ENCODE measurements around the gene PIH1D2.

PIH1D2 gene

GRCh38 chr11:112019066-112019465, 54.8 kb downstream of the PIH1D2 start:
- Histone ChIP-seq H3K4me2 (ENCODE audit: low read length) (no peak overlapping the region), H2AFZ (ENCODE audit: low read length) (no peak overlapping the region), H3K36me3 (ENCODE audit: insufficient read depth, low read length) (peaks cover 16% of the 10 kb centered on the region), H3F3A (ENCODE audit: insufficient read depth, low read length) (no peaks in the 10 kb centered on the region; the same call in 1 of the 2 replicates), H3K4me3 (ENCODE audit: low read depth, low read length, poor library complexity, severe bottlenecking) (no peak overlapping the region), H3K9ac (ENCODE audit: low read length) (no peak overlapping the region), H3K9me3 (ENCODE audit: low read length) (no peaks in the 10 kb centered on the region), H3K27me3 (ENCODE audit: insufficient read depth, low read length) (no peaks in the 10 kb centered on the region), H4K20me1 (ENCODE audit: insufficient read depth, low read length) (no peaks in the 10 kb centered on the region), H3K79me2 (ENCODE audit: insufficient read depth, low read length) (no peaks in the 10 kb centered on the region), H3K9me2 (ENCODE audit: low read depth, low read length) (no peaks in the 10 kb centered on the region), H3K27ac (ENCODE audit: low read depth, low read length, poor library complexity, severe bottlenecking) (no peak overlapping the region), H3K4me1 (ENCODE audit: insufficient read depth, low read length, severe bottlenecking) (peaks cover 21% of the 10 kb centered on the region)
- TF ChIP-seq EZH2 (IDR thresholded peaks at IDR 0.05; ENCODE audit: borderline replicate concordance, low read length) (no peak), CTCF (IDR thresholded peaks at IDR 0.05; ENCODE audit: low read length) (no peak)
